Inflammatory macrophage (primary cell): ENCODE results near the gene NPAS3.

Source experiments
- DNase-seq, 2 donors: peaks; one replicate each; pipeline ENCODE4 v3.0.0-alpha.2; 2020 to 2022

Gene NPAS3

GRCh38 chr14:33652566-33653307 lies 714.1 kb downstream of the NPAS3 start:
- no peak for DNase-seq

- DNase-seq, result no peak
These were observed 714.6 kb downstream of the NPAS3 start for GRCh38 chr14:33653308-33653695.

DNA sequence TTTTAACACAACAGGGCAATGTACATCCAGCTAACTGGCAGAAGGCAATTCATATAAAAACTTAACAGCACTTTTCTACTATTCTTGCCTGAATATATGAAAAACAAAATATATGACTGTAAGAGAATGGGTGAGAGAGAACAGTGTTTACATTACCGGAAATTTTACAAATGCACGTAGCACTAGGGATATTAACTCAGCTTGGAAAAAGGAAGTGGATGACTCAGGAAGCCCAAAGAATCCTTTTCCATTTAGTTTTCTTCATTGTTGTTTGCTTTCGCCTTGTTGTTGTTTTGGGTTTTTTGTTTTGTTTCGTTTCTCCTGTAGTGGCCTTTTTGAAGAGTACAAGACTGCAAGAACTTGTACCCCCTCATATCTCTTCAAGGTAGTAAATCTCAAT lies 716.7 kb downstream of the NPAS3 start:
- no peak for DNase-seq

GRCh38 chr14:33657476-33657875 lies 718.8 kb downstream of the NPAS3 start:
- no peak for DNase-seq

DNA sequence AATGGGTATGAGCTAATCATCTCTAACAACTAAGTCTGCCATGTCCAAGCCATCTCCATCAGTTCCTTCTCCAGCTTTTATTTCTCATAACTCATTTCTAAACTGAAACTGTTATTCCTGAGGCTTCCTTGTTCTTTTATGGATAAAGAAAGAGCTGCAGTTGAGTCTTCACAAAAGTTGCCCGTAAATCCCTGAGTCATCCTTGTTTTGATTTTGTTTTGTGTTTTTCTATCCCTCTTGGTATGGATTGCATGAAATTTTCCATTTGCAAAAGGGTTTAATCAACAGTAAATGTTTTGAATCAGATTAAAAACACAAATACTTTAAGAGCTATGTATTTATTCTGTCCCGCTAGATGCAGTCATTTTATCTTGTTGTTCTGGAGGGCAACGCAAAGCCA lies 721.6 kb downstream of the NPAS3 start:
- no peak for DNase-seq

GRCh38 chr14:33661101-33661500 lies 722.4 kb downstream of the NPAS3 start:
- no peak for DNase-seq

DNA sequence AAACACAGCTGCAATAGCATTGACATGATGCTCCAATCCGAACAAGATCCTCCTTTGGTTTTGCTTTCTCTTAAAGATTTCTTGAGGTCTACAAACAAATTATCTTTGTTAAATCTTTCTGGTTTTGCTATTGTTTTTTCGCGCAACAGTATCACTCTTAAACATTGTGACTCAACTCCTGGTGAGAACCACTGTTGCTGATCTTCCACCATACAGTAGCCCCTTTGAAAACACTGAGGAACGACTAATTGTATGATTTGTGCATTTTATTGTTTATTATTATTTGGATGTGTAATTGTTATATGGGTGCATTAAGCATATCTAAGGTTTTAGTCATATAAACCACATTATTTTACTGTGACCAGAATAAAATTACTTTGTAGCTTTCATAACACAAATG lies 729.4 kb downstream of the NPAS3 start:
- no peak for DNase-seq

DNA sequence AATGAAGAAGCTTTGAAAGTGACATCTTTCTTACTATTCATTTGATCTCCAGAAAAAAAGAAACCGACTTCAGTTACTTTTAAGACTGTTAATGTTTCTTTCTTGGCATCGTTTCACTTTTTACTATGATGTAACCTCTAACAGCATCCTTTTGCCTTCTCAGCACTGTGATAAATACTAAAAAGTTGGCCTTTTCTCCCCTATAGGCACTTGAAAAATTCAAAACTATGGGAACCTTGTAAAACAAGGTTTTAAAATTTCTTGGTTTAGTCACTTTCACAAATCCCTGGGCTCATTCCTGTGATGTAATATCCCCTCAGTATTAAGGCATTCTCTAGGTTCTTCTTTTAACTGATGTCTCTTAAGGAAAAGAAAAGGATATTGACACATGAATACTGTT lies 730.4 kb downstream of the NPAS3 start:
- no peak for DNase-seq

DNA sequence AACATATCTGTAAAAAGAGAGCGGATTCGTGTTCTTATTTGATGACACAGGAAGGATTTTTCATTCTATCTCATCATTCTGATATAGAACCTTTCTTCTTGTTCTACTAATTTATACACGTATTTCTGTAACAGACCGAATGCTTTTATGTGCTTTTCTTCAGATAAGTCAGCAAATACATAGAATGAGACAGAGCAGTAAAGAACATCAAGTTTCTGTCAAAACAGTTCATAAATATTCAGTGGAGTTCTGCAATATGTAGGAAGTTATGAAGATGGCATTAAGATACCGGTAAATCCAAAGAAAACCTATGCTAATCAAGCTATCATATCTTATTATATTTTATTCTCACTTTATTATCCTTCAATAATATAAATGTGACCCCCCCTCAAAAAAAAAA lies 731.6 kb downstream of the NPAS3 start:
- no peak for DNase-seq

- no peak for DNase-seq
These were observed 732.9 kb downstream of the NPAS3 start for GRCh38 chr14:33671556-33671955.

GRCh38 chr14:33674927-33675326 lies 736.2 kb downstream of the NPAS3 start:
- no peak for DNase-seq

GRCh38 chr14:33675415-33676130 lies 736.9 kb downstream of the NPAS3 start:
- no peak for DNase-seq

GRCh38 chr14:33676135-33676566 lies 737.5 kb downstream of the NPAS3 start:
- no peak for DNase-seq

- DNase-seq, result no peak
These were observed 738.2 kb downstream of the NPAS3 start for GRCh38 chr14:33676891-33677290.

GRCh38 chr14:33678005-33678404 lies 739.3 kb downstream of the NPAS3 start:
- DNase-seq, result no peak

DNA sequence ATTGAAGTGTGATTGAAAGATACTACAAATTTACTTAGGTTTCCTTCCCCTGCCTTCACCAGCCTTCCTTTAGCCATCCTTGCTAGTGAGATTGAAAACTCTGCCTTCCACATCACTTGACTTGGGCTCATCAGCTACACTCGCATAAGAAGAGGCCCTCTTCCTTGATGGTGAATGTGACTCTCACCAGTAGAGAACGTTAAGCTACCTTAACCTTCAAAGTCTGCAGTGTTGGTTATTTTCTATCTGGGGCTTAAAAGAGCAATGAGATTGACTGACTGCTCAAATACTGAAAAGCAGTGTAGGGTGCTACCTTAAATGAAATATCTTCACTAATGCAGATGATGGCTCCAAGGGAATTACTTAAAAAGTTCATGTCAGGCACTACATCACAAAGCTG lies 740.3 kb downstream of the NPAS3 start:
- no peak for DNase-seq

- DNase-seq, result no peak
These were observed 741.0 kb downstream of the NPAS3 start for GRCh38 chr14:33679461-33680225.

- DNase-seq, result no peak
These were observed 742.2 kb downstream of the NPAS3 start for GRCh38 chr14:33680873-33681272.

- no peak for DNase-seq
These were observed 744.1 kb downstream of the NPAS3 start for GRCh38 chr14:33682760-33683159.

DNA sequence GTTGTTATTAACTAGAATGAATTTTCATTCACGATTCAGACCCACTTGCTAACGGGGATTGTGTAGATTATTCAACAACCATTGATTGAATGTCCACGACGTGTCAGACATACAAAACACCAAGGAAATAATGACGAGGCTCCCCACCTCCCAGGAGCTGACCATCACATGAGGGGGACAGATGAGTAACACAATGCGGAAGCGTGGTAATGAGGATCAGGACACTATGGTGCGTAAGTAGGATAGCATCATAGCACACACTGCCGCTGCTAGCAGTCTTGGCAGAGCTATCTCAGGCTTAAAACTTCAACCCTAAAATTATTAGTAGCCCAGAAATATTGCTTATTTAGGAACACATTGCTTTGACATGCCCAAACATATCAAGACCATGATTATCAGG lies 746.3 kb downstream of the NPAS3 start:
- no peak for DNase-seq

GRCh38 chr14:33685698-33686097 lies 747.0 kb downstream of the NPAS3 start:
- no peak for DNase-seq

GRCh38 chr14:33686218-33686617 lies 747.5 kb downstream of the NPAS3 start:
- DNase-seq, result no peak

GRCh38 chr14:33686856-33687255 lies 748.2 kb downstream of the NPAS3 start:
- no peak for DNase-seq

DNA sequence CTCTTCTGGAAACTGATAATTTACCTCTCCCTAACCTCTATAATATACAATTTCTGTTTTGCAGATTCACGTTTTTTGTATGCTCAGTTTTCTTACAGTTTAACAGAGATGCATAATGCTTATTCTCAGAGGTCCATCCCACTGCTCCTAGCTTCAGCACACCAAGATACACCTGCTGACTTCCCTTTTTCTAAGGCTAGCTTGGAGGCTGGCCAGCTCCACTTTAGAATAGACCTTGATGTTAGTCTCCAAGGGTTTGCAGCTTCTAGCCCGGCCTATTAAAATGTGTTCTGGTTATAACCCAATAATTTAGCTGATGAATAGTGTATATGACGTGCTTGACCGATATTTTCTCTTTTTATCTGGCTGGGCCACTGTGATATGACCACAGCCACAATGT lies 751.0 kb downstream of the NPAS3 start:
- no peak for DNase-seq
